ENCODE measurements around the gene UBA3.

UBA3 gene

GRCh38 chr3:69065318-69065964 is 14.7 kb downstream of the UBA3 start:
- no peak for DNase-seq

- no peak for DNase-seq
Measured at GRCh38 chr3:69063636-69064035, 16.5 kb downstream of the UBA3 start.

GRCh38 chr3:69059688-69060087 is 20.5 kb downstream of the UBA3 start:
- no peak for DNase-seq

- DNase-seq = no peak
Measured at GRCh38 chr3:69058947-69059224, 21.3 kb downstream of the UBA3 start.

GRCh38 chr3:69058180-69058946 is 21.8 kb downstream of the UBA3 start:
- no peak for DNase-seq

- no peak for DNase-seq
Measured at GRCh38 chr3:69052472-69052898, 27.7 kb downstream of the UBA3 start.

- DNase-seq = no peak
Measured at GRCh38 chr3:69051756-69052471, 28.3 kb downstream of the UBA3 start, which contains the start of gene TMF1. Gene TMF1, minus strand, starts transcription at chr3:69052333. Its CDS starts 247 bp downstream, at chr3:69052086.

- DNase-seq = no peak
Measured at GRCh38 chr3:69048990-69049389, 31.2 kb downstream of the UBA3 start.

- no peak for DNase-seq
Measured at GRCh38 chr3:69044608-69045007, 35.6 kb downstream of the UBA3 start.

GRCh38 chr3:69033470-69033869 is 46.7 kb downstream of the UBA3 start:
- DNase-seq = no peak

GRCh38 chr3:69032737-69033136 is 47.4 kb downstream of the UBA3 start:
- DNase-seq = no peak

- DNase-seq = no peak
Measured at GRCh38 chr3:69032142-69032541, 48.0 kb downstream of the UBA3 start.

- no peak for DNase-seq
Measured at GRCh38 chr3:69031635-69032034, 48.5 kb downstream of the UBA3 start.

GRCh38 chr3:69020857-69021256 is 59.3 kb downstream of the UBA3 start:
- DNase-seq = no peak

- DNase-seq = no peak
Measured at GRCh38 chr3:69020424-69020823, 59.7 kb downstream of the UBA3 start.

GRCh38 chr3:69016901-69017300 is 63.3 kb downstream of the UBA3 start:
- DNase-seq = no peak

- DNase-seq = no peak
Measured at GRCh38 chr3:69016102-69016501, 64.1 kb downstream of the UBA3 start.

- DNase-seq = no peak
Measured at GRCh38 chr3:69014022-69014580, 66.1 kb downstream of the UBA3 start.

- DNase-seq = peak; percentile 79
Measured at GRCh38 chr3:69013253-69014021, 66.7 kb downstream of the UBA3 start, which contains the start of gene EOGT. Gene EOGT, minus strand, starts transcription at chr3:69013684. Its CDS starts 3,838 bp downstream, at chr3:69009846.

GRCh38 chr3:69012800-69013252 is 67.3 kb downstream of the UBA3 start:
- peak; percentile 59 for DNase-seq

GRCh38 chr3:69012100-69012799 is 67.9 kb downstream of the UBA3 start:
- no peak for DNase-seq
